Right lobe of liver (tissue), 6 donors: Measurements from ENCODE around the gene UBE2G1. TPM values are rescaled to one million over a fixed set of nuclear protein-coding genes. Genes with fewer than 3 reads are reported as not detected.

Source experiments
- ATAC-seq, 4 donors: fragments of 200-7000 bp; cut with Tn5 transposase; one replicate each; pipeline ENCODE4 v1.9.1; 2020; ENCODE audit warnings: mild to moderate bottlenecking in 4 of 4, moderate library complexity in 4 of 4
- DNase-seq, 3 donors: peaks; one replicate each; pipeline ENCODE4 v3.0.0-alpha.2; 2020
- H3K27ac ChIP-seq, 3 donors: fragments of 200-600 bp; one replicate each; pipeline ENCODE4 v1.8.0; 2022
- H3K27me3 ChIP-seq, 2 donors: fragments of 200-600 bp; one replicate each; pipeline ENCODE4 v1.8.0; 2022
- H3K36me3 ChIP-seq, 4 donors: fragments of 200-600 bp; sonication (generic) in 1 of 4; one replicate each; pipeline versions ENCODE4 v1.5.1 to v1.8.0; 2017 to 2022; ENCODE audit warnings: control low read depth in 1 of 4
- H3K4me1 ChIP-seq, 4 donors: fragments of 200-600 bp; sonication (generic) in 1 of 4; one replicate each; pipeline versions ENCODE4 v1.5.1 to v1.8.0; 2017 to 2022; ENCODE audit warnings: control low read depth in 1 of 4
- H3K4me3 ChIP-seq, 3 donors: fragments of 200-600 bp; one replicate each; pipeline ENCODE4 v1.8.0; 2022
- H3K9me3 ChIP-seq, 4 donors: fragments of 200-600 bp; sonication (generic) in 1 of 4; one replicate each; pipeline versions ENCODE4 v1.5.1 to v1.8.0; 2017 to 2022; ENCODE audit warnings: control low read depth in 1 of 4
- POLR2A ChIP-seq: fragments of 450-650 bp; IDR thresholded peaks from one replicate; pipeline ENCODE4 v1.6.1; 2017; ENCODE audit warnings: antibody characterized with exemption, mild to moderate bottlenecking
- WGBS: methylation state at CpG from one replicate; pipeline ENCODE4 v1.1.6; 2018; ENCODE audit warnings: low coverage, low lambda C conversion rate; ENCODE audit not compliant: insufficient coverage; ENCODE audit errors: missing lambda C conversion rate; 5-methylcytosine and 5-hydroxymethylcytosine counted together
- intact Hi-C, 2 donors: fragments of 100-400 bp; cut with DNase I; formaldehyde crosslinking; loops; one replicate each; pipeline versions ENCODE4 v1.11.2 to v1.14.1; 2022
- total RNA-seq, 6 experiments: library from RNA; depleted of rRNA in 2 of 6; stranded (reverse); fragments of >200 nt in 2 of 6; fragmentation: NEBNext Ultra II Directional in 3 of 6; extraction: Animal tissue kit (Norgen Biotek cat#: 25700) in 3 of 6; gene quantifications; one replicate each; pipeline versions ENCODE4 v1.1.0 to v1.2.4, GENCODE V29; 2016 to 2023
- TF ChIP-seq, protein P1 (sequence below), 4 donors: fragments of 200-600 bp in 3 of 4; fragments of 450-650 bp in 1 of 4; IDR thresholded peaks; one replicate each; pipeline versions ENCODE4 v1.5.1 to v1.8.0; 2016 to 2022; ENCODE audit warnings: antibody characterized with exemption in 4 of 4, mild to moderate bottlenecking in 2 of 4
- donor health status: DM: no; HTN: yes; CAD: no.
- donor health status: DM: no; HTN: no; CAD: no.
- donor health status: DM: no; HTN: no; CAD: no.
- donor health status: DM: no; HTN: yes; CAD: no.
- donor health status: DM: no; HTN: yes; CAD: no.

The UBE2G1 gene
- total RNA-seq, 6 experiments from 2014 or later, result 30.3 to 45.5 (median 38.8) TPM

DNA sequence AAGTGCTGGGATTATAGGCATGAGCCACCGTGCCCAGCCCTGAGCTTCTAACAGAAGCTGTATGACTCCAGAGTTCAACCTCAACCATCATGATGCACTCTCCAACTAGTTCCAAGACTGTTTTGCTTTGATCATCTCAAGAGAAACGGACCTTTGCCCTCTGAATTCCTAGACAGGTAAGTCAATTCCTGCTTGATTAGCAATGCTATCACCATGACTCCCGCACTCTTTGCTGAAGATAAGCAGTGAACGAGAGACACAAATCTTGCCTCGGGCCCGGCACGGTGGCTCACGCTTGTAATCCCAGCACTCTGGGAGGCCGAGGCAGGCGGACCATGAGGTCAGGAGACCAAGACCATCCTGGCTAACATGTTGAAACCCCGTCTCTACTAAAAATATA lies 124.9 kb downstream of the UBE2G1 start:
- Histone ChIP-seq H3K4me3 (no peak overlapping the region), H3K36me3 (peaks cover 0 to 26% (median 7%) of the 10 kb centered on the region in 4 donors), H3K27ac (no peak overlapping the region), H3K27me3 (no peaks in the 10 kb centered on the region), H3K9me3 (no peaks in the 10 kb centered on the region), H3K4me1 (peaks cover 0 to 31% (median 6%) of the 10 kb centered on the region in 4 donors)
- TF ChIP-seq POLR2A, result no peak
- TF ChIP-seq, protein P1, sequence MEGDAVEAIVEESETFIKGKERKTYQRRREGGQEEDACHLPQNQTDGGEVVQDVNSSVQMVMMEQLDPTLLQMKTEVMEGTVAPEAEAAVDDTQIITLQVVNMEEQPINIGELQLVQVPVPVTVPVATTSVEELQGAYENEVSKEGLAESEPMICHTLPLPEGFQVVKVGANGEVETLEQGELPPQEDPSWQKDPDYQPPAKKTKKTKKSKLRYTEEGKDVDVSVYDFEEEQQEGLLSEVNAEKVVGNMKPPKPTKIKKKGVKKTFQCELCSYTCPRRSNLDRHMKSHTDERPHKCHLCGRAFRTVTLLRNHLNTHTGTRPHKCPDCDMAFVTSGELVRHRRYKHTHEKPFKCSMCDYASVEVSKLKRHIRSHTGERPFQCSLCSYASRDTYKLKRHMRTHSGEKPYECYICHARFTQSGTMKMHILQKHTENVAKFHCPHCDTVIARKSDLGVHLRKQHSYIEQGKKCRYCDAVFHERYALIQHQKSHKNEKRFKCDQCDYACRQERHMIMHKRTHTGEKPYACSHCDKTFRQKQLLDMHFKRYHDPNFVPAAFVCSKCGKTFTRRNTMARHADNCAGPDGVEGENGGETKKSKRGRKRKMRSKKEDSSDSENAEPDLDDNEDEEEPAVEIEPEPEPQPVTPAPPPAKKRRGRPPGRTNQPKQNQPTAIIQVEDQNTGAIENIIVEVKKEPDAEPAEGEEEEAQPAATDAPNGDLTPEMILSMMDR (IDR thresholded peaks at IDR 0.05), result no peak
- ATAC-seq (no peak), DNase-seq (no peak)
- 100% methylated on average over 3 of the region's 11 CpGs for WGBS
- intact Hi-C loops, result no loop called here

DNA sequence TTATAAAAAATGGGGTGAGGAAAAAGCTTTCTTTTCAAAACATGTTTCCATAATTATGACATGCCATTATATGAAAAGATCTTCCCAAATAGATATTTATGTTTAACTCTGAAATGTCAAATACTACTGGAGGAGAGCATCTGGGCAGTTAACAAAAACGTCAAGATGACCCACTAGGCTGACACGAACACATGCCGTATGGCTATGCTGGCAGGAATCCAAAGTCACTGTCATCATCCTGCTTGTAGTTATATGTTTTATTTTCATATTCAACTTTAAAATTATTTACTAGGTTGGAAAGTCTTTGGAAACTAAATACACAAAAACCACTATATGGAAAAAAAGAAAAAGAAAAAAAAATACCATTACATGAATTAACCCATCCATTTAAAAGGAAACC lies 130.0 kb downstream of the UBE2G1 start:
- H3K4me1 ChIP-seq, result peaks cover 0 to 25% (median 0%) of the 10 kb centered on the region in 4 donors
- DNase-seq, result no peak
- peak overlapping the region in 1 of 3 donors; percentile 51 for H3K27ac ChIP-seq
- TF ChIP-seq, protein P1 (IDR thresholded peaks at IDR 0.05), result no peak
- no peak for TF ChIP-seq POLR2A
- H3K27me3 ChIP-seq, result no peaks in the 10 kb centered on the region
- H3K9me3 ChIP-seq, result no peaks in the 10 kb centered on the region
- WGBS, result 26% methylated on average over 3 of the region's 3 CpGs
- ATAC-seq, result no peak
- intact Hi-C loops, result no loop called here
- peaks cover 0 to 38% (median 3%) of the 10 kb centered on the region in 4 donors for H3K36me3 ChIP-seq
- no peak overlapping the region for H3K4me3 ChIP-seq

DNA sequence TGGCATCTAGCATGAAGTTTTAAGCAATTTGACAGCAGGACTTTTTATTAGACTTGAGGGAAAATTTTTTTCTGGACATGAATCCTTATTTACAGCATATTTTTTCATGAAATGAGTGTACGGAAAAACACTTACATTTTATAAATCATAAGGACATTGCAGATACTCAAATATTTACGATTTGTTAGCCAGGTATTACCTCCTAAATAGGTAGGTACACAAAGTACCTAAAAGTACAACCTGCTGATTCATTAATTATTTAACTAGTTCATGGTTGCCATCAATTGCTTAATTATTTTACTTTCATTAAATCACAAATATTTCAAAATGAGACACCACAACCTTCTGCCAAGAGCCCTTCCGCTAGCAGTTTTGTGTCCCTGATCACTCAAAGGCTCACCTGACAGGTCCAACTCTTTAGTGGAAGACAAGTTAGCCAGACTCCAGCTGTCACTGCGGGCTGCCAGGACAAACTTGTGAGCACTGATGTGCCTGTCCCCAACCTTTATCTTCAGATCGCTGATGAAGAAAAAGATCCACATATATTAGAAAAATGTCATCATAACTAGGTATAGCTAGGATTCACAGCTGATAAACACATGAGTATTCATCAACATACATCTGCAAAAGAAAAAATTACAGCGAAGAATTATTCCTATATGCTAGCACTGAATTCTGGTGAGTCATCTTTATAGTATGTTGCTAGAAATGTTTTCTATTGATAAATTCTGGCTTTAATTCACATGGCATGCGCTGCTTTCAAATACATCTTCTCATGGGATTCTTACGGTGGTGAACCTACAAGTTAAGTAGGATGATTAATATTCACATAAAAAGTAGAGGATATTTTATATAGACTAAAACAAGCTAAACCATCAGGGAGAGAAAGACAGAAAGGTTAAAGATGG lies 130.8 kb downstream of the UBE2G1 start:
- DNase-seq, result peak in 2 of 3 donors; percentile 61 to 67

DNA sequence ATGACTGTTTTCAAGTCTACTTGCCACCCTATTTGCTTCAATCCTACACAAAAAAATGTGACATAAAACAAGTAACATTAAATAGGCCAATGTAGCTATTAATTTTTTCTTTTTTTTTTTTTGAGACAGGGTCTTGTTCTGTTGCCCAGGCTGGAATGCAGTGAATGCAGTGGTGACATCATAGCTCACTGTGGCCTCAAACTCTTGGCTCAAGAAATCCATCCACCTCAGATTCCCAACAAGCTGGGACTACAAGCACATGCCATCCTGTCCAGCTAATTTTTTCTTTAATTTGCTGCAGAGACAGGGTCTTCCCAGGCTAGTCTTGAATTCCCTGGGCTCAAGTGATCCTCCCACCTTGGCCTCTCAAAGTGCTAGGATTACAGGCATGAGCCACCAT lies 132.1 kb downstream of the UBE2G1 start:
- Histone ChIP-seq H3K9me3 (no peaks in the 10 kb centered on the region), H3K27ac (peak overlapping the region in 1 of 3 donors; percentile 51), H3K27me3 (no peaks in the 10 kb centered on the region), H3K4me1 (peaks cover 0 to 37% (median 0%) of the 10 kb centered on the region in 4 donors), H3K4me3 (no peak overlapping the region), H3K36me3 (peaks cover 0 to 22% (median 2%) of the 10 kb centered on the region in 4 donors)
- TF ChIP-seq POLR2A, result no peak
- TF ChIP-seq, protein P1 (IDR thresholded peaks at IDR 0.05), result no peak
- DNase-seq, result no peak
- ATAC-seq, result no peak
- intact Hi-C loops, result no loop called here

More for the DNA sequence above, 130.8 kb downstream of the UBE2G1 start:
- no peaks in the 10 kb centered on the region for H3K9me3 ChIP-seq
- peak overlapping the region in 2 of 3 donors; percentile 26 to 51 for H3K27ac ChIP-seq
- H3K4me1 ChIP-seq, result peaks cover 0 to 29% (median 0%) of the 10 kb centered on the region in 4 donors
- intact Hi-C loops, result no loop called here
- H3K4me3 ChIP-seq, result no peak overlapping the region
- TF ChIP-seq POLR2A, result no peak
- TF ChIP-seq, protein P1 (IDR thresholded peaks at IDR 0.05), result no peak
- no peaks in the 10 kb centered on the region for H3K27me3 ChIP-seq
- peak; percentile 50 to 89 (median 82) for ATAC-seq
- H3K36me3 ChIP-seq, result peaks cover 0 to 31% (median under 1%) of the 10 kb centered on the region in 4 donors
- 57% methylated on average over 8 of the region's 8 CpGs for WGBS
